Measurements from ENCODE around the gene IRAK2.

DNA sequence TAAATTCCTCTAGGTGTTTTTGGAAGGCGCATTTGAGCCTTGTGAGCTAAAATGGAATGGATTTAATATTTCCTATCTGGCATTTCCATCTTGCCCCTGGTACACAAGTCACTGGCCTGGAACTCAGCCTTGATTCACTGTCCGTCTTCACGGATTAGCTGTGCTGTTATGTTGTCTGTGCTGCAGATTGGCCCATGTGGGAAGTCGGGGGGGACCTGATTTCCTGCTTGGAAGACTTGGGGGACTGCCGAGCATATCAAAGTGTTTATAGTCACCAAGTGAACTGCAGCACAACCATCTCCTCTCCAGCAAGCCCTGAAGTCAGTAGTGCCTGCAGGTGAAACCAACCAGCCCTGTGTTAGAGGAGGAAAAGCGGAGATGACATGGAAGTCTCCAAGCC is 115.9 kb downstream of the IRAK2 start:
- TF ChIP-seq, protein P1, sequence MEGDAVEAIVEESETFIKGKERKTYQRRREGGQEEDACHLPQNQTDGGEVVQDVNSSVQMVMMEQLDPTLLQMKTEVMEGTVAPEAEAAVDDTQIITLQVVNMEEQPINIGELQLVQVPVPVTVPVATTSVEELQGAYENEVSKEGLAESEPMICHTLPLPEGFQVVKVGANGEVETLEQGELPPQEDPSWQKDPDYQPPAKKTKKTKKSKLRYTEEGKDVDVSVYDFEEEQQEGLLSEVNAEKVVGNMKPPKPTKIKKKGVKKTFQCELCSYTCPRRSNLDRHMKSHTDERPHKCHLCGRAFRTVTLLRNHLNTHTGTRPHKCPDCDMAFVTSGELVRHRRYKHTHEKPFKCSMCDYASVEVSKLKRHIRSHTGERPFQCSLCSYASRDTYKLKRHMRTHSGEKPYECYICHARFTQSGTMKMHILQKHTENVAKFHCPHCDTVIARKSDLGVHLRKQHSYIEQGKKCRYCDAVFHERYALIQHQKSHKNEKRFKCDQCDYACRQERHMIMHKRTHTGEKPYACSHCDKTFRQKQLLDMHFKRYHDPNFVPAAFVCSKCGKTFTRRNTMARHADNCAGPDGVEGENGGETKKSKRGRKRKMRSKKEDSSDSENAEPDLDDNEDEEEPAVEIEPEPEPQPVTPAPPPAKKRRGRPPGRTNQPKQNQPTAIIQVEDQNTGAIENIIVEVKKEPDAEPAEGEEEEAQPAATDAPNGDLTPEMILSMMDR (conservative IDR thresholded peaks at IDR 0.05 in 1 of 2, IDR thresholded peaks at IDR 0.05 in 1 of 2; ENCODE audit: low read depth in 1 of 2, low read length in 2 of 2): no peak
- no peak for TF ChIP-seq EZH2 (IDR thresholded peaks at IDR 0.05; ENCODE audit: low read length, missing control alignments)

Data from fibroblast of lung (primary cell).